Adrenal gland (tissue), 12 donors: ENCODE data around the gene SLC8A2. TPM values are rescaled to one million over a fixed set of nuclear protein-coding genes. Genes with fewer than 3 reads are reported as not detected.

ENCODE experiments used
- DNase-seq, 7 donors: peaks; one replicate each; pipeline ENCODE4 v3.0.0-alpha.2; 2019 to 2020
- H3K27ac ChIP-seq, 5 donors: fragments of 200-600 bp; sonication (generic) in 4 of 5; 1 replicate in 3 of 5; 2 replicates in 2 of 5; pipeline versions ENCODE4 v1.5.1 to v1.8.0; 2016 to 2020; ENCODE audit warnings: mild to moderate bottlenecking in 1 of 5
- H3K27me3 ChIP-seq: fragments of 200-600 bp; 2 replicates; pipeline ENCODE4 v1.8.0; 2021
- H3K36me3 ChIP-seq, 2 donors: fragments of 200-600 bp; replicated peaks in 1 of 2; 1 replicate in 1 of 2; 2 replicates in 1 of 2; pipeline versions ENCODE4 v1.5.1 to v1.8.0; 2018 to 2022
- H3K4me1 ChIP-seq, 2 donors: fragments of 200-600 bp; replicated peaks in 1 of 2; 1 replicate in 1 of 2; 2 replicates in 1 of 2; pipeline versions ENCODE4 v1.5.1 to v1.8.0; 2018 to 2021
- H3K4me3 ChIP-seq, 4 donors: fragments of 200-600 bp; sonication (generic) in 3 of 4; one replicate each; pipeline ENCODE4 v1.5.1; 2016 to 2018
- H3K9me3 ChIP-seq, 3 donors: fragments of 200-600 bp; sonication (generic) in 1 of 3; replicated peaks in 1 of 3; 1 replicate in 2 of 3; 2 replicates in 1 of 3; pipeline versions ENCODE4 v1.5.1 to v1.8.0; 2016 to 2021
- CTCF ChIP-seq, 6 experiments: fragments of 450-650 bp in 4 of 6; fragments of 200-600 bp in 2 of 6; sonication (generic) in 1 of 6; IDR thresholded peaks; 1 replicate in 5 of 6; 2 replicates in 1 of 6; pipeline versions ENCODE4 v1.5.1 to v1.8.0; 2016 to 2021; ENCODE audit warnings: antibody characterized with exemption in 6 of 6, mild to moderate bottlenecking in 2 of 6, moderate library complexity in 1 of 6
- POLR2A ChIP-seq, 2 donors: fragments of 450-650 bp; IDR thresholded peaks; one replicate each; pipeline ENCODE4 v1.6.1; 2017; ENCODE audit warnings: antibody characterized with exemption in 2 of 2, mild to moderate bottlenecking in 2 of 2, moderate library complexity in 1 of 2
- WGBS, 4 donors: extraction: QIAGEN DNeasy Blood & Tissue Kit in 2 of 4; methylation state at CpG; one replicate each; pipeline versions ENCODE4 v1.1.5 to v1.1.7; 2013 to 2017; 5-methylcytosine and 5-hydroxymethylcytosine counted together
- intact Hi-C, 2 donors: fragments of 100-400 bp; cut with DNase I; formaldehyde crosslinking; loops; one replicate each; pipeline versions ENCODE4 v1.14.1 to v1.15.0; 2022 to 2023
- polyA plus RNA-seq, 3 donors: library from polyadenylated mRNA; stranded (reverse); fragments of 200-250 nt in 2 of 3; fragments of 350-450 nt in 1 of 3; fragmentation: Illumina TruSeq in 1 of 3; extraction: RNeasy Lipid Tissue Mini Kit (QIAGEN cat#74804) in 1 of 3; gene quantifications; one replicate each; pipeline ENCODE4 v1.2.3, GENCODE V29; 2013 to 2014
- total RNA-seq, 9 donors: library from RNA; depleted of rRNA in 4 of 9; stranded (reverse); fragments of >200 nt in 4 of 9; fragments of 120-200 nt in 1 of 9; fragmentation: NEBNext Ultra II Directional in 1 of 9; extraction: Animal tissue kit (Norgen Biotek cat#: 25700) in 1 of 9; gene quantifications; one replicate each; pipeline versions ENCODE4 v1.1.0 to v1.2.4, GENCODE V29; 2013 to 2023
- donor health status: healthy with polysubstance abuse.
- donor health status: Bipolar disorder and iron deficiency.
- donor health status: DM: yes; HTN: yes; CAD: no.
- donor health status: DM: no; HTN: no; CAD: no.
- donor health status: DM: no; HTN: no; CAD: no.
- donor health status: DM: yes; HTN: yes; CAD: no.

SLC8A2 gene
- total and polyA plus RNA-seq, 12 donors = 0.22 to 6.1 (median 3.0) TPM; not detected in 3

GRCh38 chr19:47494211-47494547 lies 22.5 kb upstream of the SLC8A2 start:
- H3K4me1 ChIP-seq = peaks cover 0 to 6% of the 10 kb centered on the region in 2 donors
- TF ChIP-seq POLR2A (IDR thresholded peaks at IDR 0.05) = no peak
- no peak for TF ChIP-seq CTCF (IDR thresholded peaks at IDR 0.05)
- no peak overlapping the region for H3K4me3 ChIP-seq
- intact Hi-C loops = no loop called here
- peaks cover 0 to 67% of the 10 kb centered on the region in 2 donors for H3K36me3 ChIP-seq
- no peaks in the 10 kb centered on the region for H3K9me3 ChIP-seq
- 50 to 91% (median 87%) methylated on average over 1 to 5 of the region's 5 CpGs for WGBS, 4 donors
- H3K27ac ChIP-seq = peak overlapping the region in 1 of 5 donors; percentile 45
- no peak for DNase-seq
- H3K27me3 ChIP-seq = no peaks in the 10 kb centered on the region

GRCh38 chr19:47493378-47494210 lies 21.9 kb upstream of the SLC8A2 start:
- Histone ChIP-seq H3K27ac (peak overlapping the region in 1 of 5 donors; percentile 45), H3K4me1 (peaks cover 0 to 6% of the 10 kb centered on the region in 2 donors), H3K4me3 (no peak overlapping the region), H3K36me3 (peaks cover 0 to 66% of the 10 kb centered on the region in 2 donors), H3K27me3 (no peaks in the 10 kb centered on the region), H3K9me3 (no peaks in the 10 kb centered on the region)
- intact Hi-C loops = no loop called here
- 78 to 88% (median 80%) methylated on average over 14 to 18 of the region's 18 CpGs for WGBS, 4 donors
- no peak for DNase-seq
- TF ChIP-seq CTCF (IDR thresholded peaks at IDR 0.05) (no peak), POLR2A (IDR thresholded peaks at IDR 0.05) (no peak)

- Histone ChIP-seq H3K4me3 (no peak overlapping the region), H3K27me3 (no peaks in the 10 kb centered on the region), H3K36me3 (peaks cover 0 to 64% of the 10 kb centered on the region in 2 donors), H3K9me3 (no peaks in the 10 kb centered on the region), H3K27ac (peak overlapping the region in 1 of 5 donors; percentile 45), H3K4me1 (no peaks in the 10 kb centered on the region)
- TF ChIP-seq POLR2A (IDR thresholded peaks at IDR 0.05) = no peak
- no peak for TF ChIP-seq CTCF (IDR thresholded peaks at IDR 0.05)
- intact Hi-C loops = no loop called here
- 72 to 84% (median 75%) methylated on average over 9 to 23 of the region's 23 CpGs for WGBS, 4 donors
- DNase-seq = no peak
Measured at GRCh38 chr19:47492571-47493377, 21.1 kb upstream of the SLC8A2 start.

GRCh38 chr19:47492137-47492533 lies 20.4 kb upstream of the SLC8A2 start:
- H3K4me3 ChIP-seq = no peak overlapping the region
- WGBS, 4 donors = 84 to 92% (median 89%) methylated on average over 11 to 14 of the region's 14 CpGs
- H3K27me3 ChIP-seq = no peaks in the 10 kb centered on the region
- no peaks in the 10 kb centered on the region for H3K9me3 ChIP-seq
- TF ChIP-seq POLR2A (IDR thresholded peaks at IDR 0.05) = no peak
- TF ChIP-seq CTCF (IDR thresholded peaks at IDR 0.05) = no peak
- no peak overlapping the region for H3K27ac ChIP-seq
- H3K36me3 ChIP-seq = peaks cover 0 to 63% of the 10 kb centered on the region in 2 donors
- no peaks in the 10 kb centered on the region for H3K4me1 ChIP-seq
- intact Hi-C loops = no loop called here
- DNase-seq = no peak
